Measurements from ENCODE around the gene USP34. TPM values are rescaled to one million over a fixed set of nuclear protein-coding genes. Genes with fewer than 3 reads are reported as not detected.

Gene USP34
- total and polyA plus RNA-seq, 2 of the 8 experiments (the other 6 are each of a cell fraction or from before 2014, with no cell fraction given), result 56.7 to 91.7 TPM

DNA sequence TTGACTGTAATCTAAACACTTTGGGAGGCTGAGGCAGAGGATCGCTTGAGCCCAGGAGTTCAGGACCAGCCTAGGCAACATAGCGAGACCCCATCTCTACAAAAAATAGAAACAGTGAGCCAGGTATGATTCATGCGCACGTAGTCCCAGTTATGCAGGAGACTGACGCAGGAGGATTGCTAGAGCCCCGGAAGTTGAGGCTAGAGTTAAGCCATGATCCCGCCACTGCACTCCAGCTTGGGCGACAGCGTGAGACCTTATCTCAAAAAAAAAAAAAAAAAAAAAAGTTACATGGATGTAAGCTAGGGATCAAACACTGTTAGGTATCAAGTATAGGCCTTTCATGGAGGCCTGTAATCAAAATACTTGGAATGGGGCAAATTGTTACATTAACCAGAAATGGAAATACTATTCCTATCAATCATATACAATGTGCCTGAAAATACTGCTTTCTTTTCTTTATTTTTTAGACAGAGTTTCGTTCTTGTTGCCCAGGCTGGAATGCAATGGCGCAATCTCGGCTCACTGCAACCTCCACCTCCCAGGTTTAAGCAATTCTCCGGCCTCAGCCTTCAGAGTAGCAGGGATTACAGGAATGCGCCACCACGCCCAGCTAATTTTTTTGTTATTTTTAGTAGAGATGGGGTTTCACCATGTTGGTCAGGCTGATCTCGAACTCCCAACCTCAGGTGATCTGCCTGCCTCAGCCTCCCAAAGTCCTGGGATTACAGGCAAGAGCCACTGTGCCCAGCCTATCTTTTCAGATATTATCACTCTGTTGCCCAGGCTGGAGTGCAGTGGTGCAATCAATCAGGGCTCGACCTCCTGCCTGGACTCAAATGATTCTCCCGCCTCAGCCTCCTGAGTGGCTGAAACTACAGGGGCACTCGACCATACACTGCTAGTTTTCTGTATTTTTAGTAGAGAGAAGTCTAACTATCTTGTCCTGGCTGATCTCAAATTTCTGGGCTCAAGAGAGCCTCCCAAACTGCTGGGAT lies 40.1 kb upstream of the USP34 start:
- POLR2A ChIA-PET (ENCODE audit: partially characterized antibody), result interaction anchor here (0.8 to 3.5 kb wide), 6 partner anchors 10 to 80 kb away, joined by 3 to 14 read pairs (median 5); no protein-coding TSS in a partner anchor
- no peak overlapping the region for H4K8ac ChIP-seq (ENCODE audit: extremely low read depth, insufficient read depth, low read length)
- no peaks in the 10 kb centered on the region for H3K23me2 ChIP-seq (ENCODE audit: low read depth, low read length)
- CTCF ChIA-PET (ENCODE audit: partially characterized antibody), result interaction anchor here (0.5 to 1.1 kb wide), 3 partner anchors 85 to 106 kb away, joined by 3 to 5 read pairs (median 4); no protein-coding TSS in a partner anchor
- H3K14ac ChIP-seq (ENCODE audit: insufficient read length), result no peak overlapping the region
- peaks cover 6 to 12% of the 10 kb centered on the region in 2 experiments for H4K20me1 ChIP-seq (replicated peaks in 1 of 2; ENCODE audit: control insufficient read depth in 1 of 2, insufficient read depth in 2 of 2, low read length in 2 of 2)
- no peak overlapping the region for H3K18ac ChIP-seq (ENCODE audit: extremely low read depth, low read length)
- no peak overlapping the region for H2BK15ac ChIP-seq (ENCODE audit: low read length)
- no peak overlapping the region for H2AFZ ChIP-seq (ENCODE audit: low read length)
- H2BK120ac ChIP-seq (replicated peaks; ENCODE audit: low read depth, low read length), result no peak overlapping the region
- WGBS, 2 experiments (ENCODE audit: extremely low coverage in 1 of 2, insufficient coverage in 1 of 2, insufficient read length in 1 of 2, insufficient replicate concordance in 2 of 2, low coverage in 1 of 2, low lambda C conversion rate in 2 of 2, missing lambda C conversion rate in 1 of 2), result 88% methylated on average over 19 of the region's 19 CpGs; no CpG with 5 or more reads in 1 of the 2 experiments
- H2BK20ac ChIP-seq (ENCODE audit: low read length), result no peak overlapping the region
- H3K9me3 ChIP-seq (ENCODE audit: insufficient read depth in 2 of 2, low read depth in 1 of 2, low read length in 1 of 2), result no peaks in the 10 kb centered on the region
- H2BK12ac ChIP-seq (ENCODE audit: low read depth, low read length), result no peak overlapping the region
- no peak overlapping the region for H4K5ac ChIP-seq (ENCODE audit: insufficient read length, low read depth, low read length)
- peaks cover 6 to 99% of the 10 kb centered on the region in 2 experiments; a peak in 3 of 4 replicates for H3K79me2 ChIP-seq (ENCODE audit: control insufficient read depth in 1 of 2, insufficient read depth in 2 of 2, low read length in 2 of 2)
- H2AK5ac ChIP-seq (ENCODE audit: low read depth, low read length), result no peak overlapping the region
- H3K4me3 ChIP-seq (ENCODE audit: extremely low read depth in 1 of 4, insufficient read depth in 2 of 4, low read depth in 3 of 4, low read length in 4 of 4), result no peak overlapping the region
- no peak overlapping the region for H3K4me2 ChIP-seq (ENCODE audit: insufficient read depth in 1 of 2, low read depth in 2 of 2, low read length in 2 of 2)
- H3K9ac ChIP-seq (replicated peaks in 1 of 4; ENCODE audit: extremely low read depth in 1 of 4, low read depth in 3 of 4, low read length in 3 of 4), result no peak overlapping the region
- peaks cover 0 to 3% (median 0%) of the 10 kb centered on the region in 4 experiments; a peak in 2 of 7 replicates for H3K4me1 ChIP-seq (replicated peaks in 1 of 4; ENCODE audit: control insufficient read depth in 3 of 4, insufficient read depth in 4 of 4, low read length in 3 of 4)
- H3K4ac ChIP-seq (replicated peaks; ENCODE audit: insufficient read length, low read depth, low read length), result no peak overlapping the region
- H3K27ac ChIP-seq (ENCODE audit: low read depth, low read length), result no peak overlapping the region
- peaks cover 4% of the 10 kb centered on the region for H3K79me1 ChIP-seq (ENCODE audit: low read depth, low read length)
- no peak overlapping the region for H4K91ac ChIP-seq (replicated peaks; ENCODE audit: insufficient read length, low read length)
- no peak for FAIRE-seq
- H3K56ac ChIP-seq (replicated peaks; ENCODE audit: insufficient read length, low read depth, low read length), result no peak overlapping the region
- no peak for DNase-seq (ENCODE audit: low read depth in 1 of 2, low spot score in 2 of 2)
- H3K23ac ChIP-seq (ENCODE audit: insufficient read length), result no peak overlapping the region
- no peak overlapping the region; the same call in 1 of the 2 replicates for H2BK5ac ChIP-seq (ENCODE audit: low read depth, low read length)
- H3K36me3 ChIP-seq (ENCODE audit: control insufficient read depth in 2 of 4, insufficient read depth in 4 of 4, low read length in 3 of 4), result peaks cover 15 to 84% (median 44%) of the 10 kb centered on the region in 4 experiments; a peak in 7 of 8 replicates
- no peaks in the 10 kb centered on the region for H3K27me3 ChIP-seq (replicated peaks in 1 of 4; ENCODE audit: control insufficient read depth in 3 of 4, extremely low read depth in 1 of 4, insufficient read depth in 3 of 4, low read length in 3 of 4)
- TF ChIP-seq BACH1 (IDR thresholded peaks at IDR 0.05; ENCODE audit: low read length), result no peak
- no peak for TF ChIP-seq SP4 (IDR thresholded peaks at IDR 0.05; ENCODE audit: low read length)
- TF ChIP-seq MAFK (IDR thresholded peaks at IDR 0.05; ENCODE audit: low read depth, low read length), result no peak
- TF ChIP-seq, protein P1, sequence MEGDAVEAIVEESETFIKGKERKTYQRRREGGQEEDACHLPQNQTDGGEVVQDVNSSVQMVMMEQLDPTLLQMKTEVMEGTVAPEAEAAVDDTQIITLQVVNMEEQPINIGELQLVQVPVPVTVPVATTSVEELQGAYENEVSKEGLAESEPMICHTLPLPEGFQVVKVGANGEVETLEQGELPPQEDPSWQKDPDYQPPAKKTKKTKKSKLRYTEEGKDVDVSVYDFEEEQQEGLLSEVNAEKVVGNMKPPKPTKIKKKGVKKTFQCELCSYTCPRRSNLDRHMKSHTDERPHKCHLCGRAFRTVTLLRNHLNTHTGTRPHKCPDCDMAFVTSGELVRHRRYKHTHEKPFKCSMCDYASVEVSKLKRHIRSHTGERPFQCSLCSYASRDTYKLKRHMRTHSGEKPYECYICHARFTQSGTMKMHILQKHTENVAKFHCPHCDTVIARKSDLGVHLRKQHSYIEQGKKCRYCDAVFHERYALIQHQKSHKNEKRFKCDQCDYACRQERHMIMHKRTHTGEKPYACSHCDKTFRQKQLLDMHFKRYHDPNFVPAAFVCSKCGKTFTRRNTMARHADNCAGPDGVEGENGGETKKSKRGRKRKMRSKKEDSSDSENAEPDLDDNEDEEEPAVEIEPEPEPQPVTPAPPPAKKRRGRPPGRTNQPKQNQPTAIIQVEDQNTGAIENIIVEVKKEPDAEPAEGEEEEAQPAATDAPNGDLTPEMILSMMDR (IDR thresholded peaks at IDR 0.05; ENCODE audit: control extremely low read depth in 1 of 3, insufficient read depth in 1 of 3, low read depth in 1 of 3, low read length in 3 of 3), result no peak
- TF ChIP-seq HDAC2 (IDR thresholded peaks at IDR 0.05; ENCODE audit: borderline replicate concordance in 1 of 2, low read depth in 2 of 2, low read length in 2 of 2), result no peak
- no peak for TF ChIP-seq SP2 (IDR thresholded peaks at IDR 0.05; ENCODE audit: low read length)
- TF ChIP-seq, protein P2, sequence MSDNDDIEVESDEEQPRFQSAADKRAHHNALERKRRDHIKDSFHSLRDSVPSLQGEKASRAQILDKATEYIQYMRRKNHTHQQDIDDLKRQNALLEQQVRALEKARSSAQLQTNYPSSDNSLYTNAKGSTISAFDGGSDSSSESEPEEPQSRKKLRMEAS (IDR thresholded peaks at IDR 0.05), result no peak
- TF ChIP-seq TEAD4 (IDR thresholded peaks at IDR 0.05; ENCODE audit: low read depth, low read length), result no peak

Measured in H1 (cell line).